A673 (cell line): Measurements from ENCODE around the gene ASB13. TPM values are rescaled to one million over a fixed set of nuclear protein-coding genes. Genes with fewer than 3 reads are reported as not detected.

ENCODE experiments used
- BruUV-seq: library from RNA; stranded (reverse); fragments of 400-500 nt; replicated peaks from 2 replicates; lab custom pipeline; 2021; lab: Mats Ljungman, UMichigan
- CTCF ChIA-PET: fragments of 300-600 bp; sonication (Branson Sonifier 250); formaldehyde crosslinking; loops from one replicate; lab custom pipeline; 2022; ENCODE audit warnings: antibody characterized with exemption; lab: Charles Lee
- POLR2A ChIA-PET: fragments of 300-600 bp; sonication (Branson Sonifier 250); formaldehyde crosslinking; loops from one replicate; lab custom pipeline; 2022; ENCODE audit warnings: antibody characterized with exemption; ENCODE audit not compliant: low non-redundant PET; lab: Charles Lee
- DNase-seq: peaks from one replicate; pipeline ENCODE4 v3.0.0-alpha.2; 2015; ENCODE audit warnings: low spot score
- H3K27ac ChIP-seq: fragments of 200-600 bp; sonication (generic); 2 replicates; pipeline ENCODE4 v1.5.1; 2016; ENCODE audit warnings: mixed run types, low read depth, mild to moderate bottlenecking, mixed read lengths, antibody characterized with exemption, low read length; ENCODE audit not compliant: poor library complexity, severe bottlenecking
- H3K27me3 ChIP-seq: fragments of 200-600 bp; sonication (generic); replicated peaks from 2 replicates; pipeline ENCODE4 v1.6.1; 2017; ENCODE audit warnings: mixed run types, low read depth, mild to moderate bottlenecking, mixed read lengths, antibody characterized with exemption, low read length; ENCODE audit not compliant: insufficient read depth, poor library complexity
- H3K36me3 ChIP-seq: fragments of 200-600 bp; sonication (generic); 2 replicates; pipeline ENCODE4 v1.6.1; 2016; ENCODE audit warnings: mixed run types, mild to moderate bottlenecking, mixed read lengths, antibody characterized with exemption, low read length; ENCODE audit not compliant: insufficient read depth, poor library complexity, severe bottlenecking
- H3K4me1 ChIP-seq: fragments of 200-600 bp; sonication (generic); 2 replicates; pipeline ENCODE4 v1.6.1; 2017; ENCODE audit warnings: mixed run types, mild to moderate bottlenecking, mixed read lengths, antibody characterized with exemption, low read length; ENCODE audit not compliant: insufficient read depth, poor library complexity, severe bottlenecking
- H3K4me3 ChIP-seq: fragments of 200-600 bp; sonication (generic); 2 replicates; pipeline ENCODE4 v1.5.1; 2016; ENCODE audit warnings: low read depth, mixed run types, mild to moderate bottlenecking, mixed read lengths, low read length; ENCODE audit not compliant: poor library complexity, severe bottlenecking
- H3K9me3 ChIP-seq: fragments of 200-600 bp; sonication (generic); 2 replicates; pipeline ENCODE4 v1.6.1; 2016; ENCODE audit warnings: mixed run types, low read depth, mild to moderate bottlenecking, mixed read lengths, antibody characterized with exemption, low read length; ENCODE audit not compliant: poor library complexity, severe bottlenecking
- CTCF ChIP-seq: fragments of 300-800, 200-600 bp; sonication (generic); conservative IDR thresholded peaks from 2 replicates; pipeline ENCODE4 v1.5.1; 2017; ENCODE audit warnings: low read depth, mild to moderate bottlenecking, antibody characterized with exemption, low read length, moderate library complexity, mixed read lengths
- EZH2 ChIP-seq: fragments of 200-600 bp; sonication (generic); IDR thresholded peaks from 2 replicates; pipeline ENCODE4 v1.6.1; 2017; ENCODE audit warnings: borderline replicate concordance, low read depth, mild to moderate bottlenecking, mixed read lengths, antibody characterized with exemption, low read length; ENCODE audit not compliant: poor library complexity, severe bottlenecking
- intact Hi-C: fragments of 100-400 bp; cut with micrococcal nuclease; formaldehyde crosslinking; loops from one replicate; pipeline ENCODE4 v1.10.0; 2022; ENCODE audit not compliant: unreplicated experiment
- total RNA-seq: library from RNA; stranded (reverse); gene quantifications from 2 replicates; pipeline ENCODE4 v1.2.3, GENCODE V29; 2021

The ASB13 gene
- total RNA-seq, 1 experiment from 2014 or later = 11.9 TPM

- intact Hi-C loops = no loop called here
- Histone ChIP-seq H3K36me3 (peaks cover 5% of the 10 kb centered on the region), H3K27ac (no peak overlapping the region), H3K9me3 (no peaks in the 10 kb centered on the region), H3K4me3 (no peak overlapping the region), H3K4me1 (no peaks in the 10 kb centered on the region), H3K27me3 (no peaks in the 10 kb centered on the region)
- POLR2A ChIA-PET = no interaction called here
- TF ChIP-seq CTCF (no peak), EZH2 (no peak)
- CTCF ChIA-PET = no interaction called here
- DNase-seq = no peak
- no TSS peak for BruUV-seq
Observed at GRCh38 chr10:5645375-5645774, 21.0 kb downstream of the ASB13 start.

GRCh38 chr10:5644930-5645329 lies 21.5 kb downstream of the ASB13 start:
- DNase-seq = no peak
- CTCF ChIA-PET = no interaction called here
- intact Hi-C loops = no loop called here
- POLR2A ChIA-PET = no interaction called here
- peaks cover 8% of the 10 kb centered on the region for H3K36me3 ChIP-seq
- H3K9me3 ChIP-seq = no peaks in the 10 kb centered on the region
- TF ChIP-seq EZH2 (no peak), CTCF (no peak)
- H3K27ac ChIP-seq = no peak overlapping the region
- H3K4me1 ChIP-seq = no peaks in the 10 kb centered on the region
- no peak overlapping the region for H3K4me3 ChIP-seq
- no peaks in the 10 kb centered on the region for H3K27me3 ChIP-seq
- no TSS peak for BruUV-seq

- Histone ChIP-seq H3K4me3 (no peak overlapping the region), H3K36me3 (peaks cover 8% of the 10 kb centered on the region), H3K27ac (no peak overlapping the region), H3K9me3 (no peaks in the 10 kb centered on the region), H3K4me1 (no peaks in the 10 kb centered on the region), H3K27me3 (no peaks in the 10 kb centered on the region)
- no TSS peak for BruUV-seq
- TF ChIP-seq CTCF (no peak), EZH2 (no peak)
- intact Hi-C loops = no loop called here
- ChIA-PET CTCF (no interaction called here), POLR2A (no interaction called here)
- no peak for DNase-seq
Observed at GRCh38 chr10:5643346-5644067, 22.9 kb downstream of the ASB13 start.
